Liver (tissue), 3 donors: ENCODE results near the gene MICAL3.

ENCODE experiments used
- EGR1 ChIP-seq, 2 donors: IDR thresholded peaks; 2 replicates each; pipeline ENCODE4 v1.6.1; 2016 to 2018; ENCODE audit warnings: antibody characterized with exemption in 2 of 2, low read depth in 2 of 2
- FOXA2 ChIP-seq: IDR thresholded peaks from 2 replicates; pipeline ENCODE4 v1.6.1; 2016; ENCODE audit warnings: antibody characterized with exemption
- GABPA ChIP-seq, 2 donors: IDR thresholded peaks in 1 of 2; conservative IDR thresholded peaks in 1 of 2; 2 replicates each; pipeline ENCODE4 v1.6.1; 2016; ENCODE audit warnings: antibody characterized with exemption in 2 of 2, mild to moderate bottlenecking in 1 of 2, moderate library complexity in 1 of 2
- HNF4A ChIP-seq, 2 donors: conservative IDR thresholded peaks; 2 replicates each; pipeline ENCODE4 v1.6.1; 2016; ENCODE audit warnings: antibody characterized with exemption in 2 of 2, mild to moderate bottlenecking in 2 of 2
- JUND ChIP-seq, 2 donors: IDR thresholded peaks; 2 replicates each; pipeline ENCODE4 v1.6.1; 2016; ENCODE audit warnings: antibody characterized with exemption in 2 of 2
- RAD21 ChIP-seq, 2 donors: IDR thresholded peaks; 2 replicates each; pipeline ENCODE4 v1.6.1; 2016; ENCODE audit warnings: antibody characterized with exemption in 2 of 2, mild to moderate bottlenecking in 2 of 2
- RXRA ChIP-seq, 2 donors: IDR thresholded peaks; 2 replicates each; pipeline ENCODE4 v1.6.1; 2017 to 2018; ENCODE audit warnings: antibody characterized with exemption in 2 of 2, mild to moderate bottlenecking in 1 of 2
- TAF1 ChIP-seq: conservative IDR thresholded peaks from 2 replicates; pipeline ENCODE4 v1.6.1; 2016; ENCODE audit warnings: antibody characterized with exemption, mild to moderate bottlenecking
- YY1 ChIP-seq: IDR thresholded peaks from 2 replicates; pipeline ENCODE4 v1.6.1; 2016; ENCODE audit warnings: antibody characterized with exemption, mild to moderate bottlenecking
- TF ChIP-seq, protein P1 (sequence below): fragments of 150-350 bp; IDR thresholded peaks from 2 replicates; pipeline ENCODE4 v1.5.1; 2017; ENCODE audit warnings: improper control_type of control experiment, low read depth, low read length; ENCODE audit not compliant: missing input control
- TF ChIP-seq, protein P2 (sequence below): IDR thresholded peaks from 2 replicates; pipeline ENCODE4 v1.6.1; 2016; ENCODE audit warnings: antibody characterized with exemption, mild to moderate bottlenecking
- TF ChIP-seq, protein P3 (sequence below): IDR thresholded peaks from 2 replicates; pipeline ENCODE4 v1.6.1; 2016; ENCODE audit warnings: antibody characterized with exemption
- TF ChIP-seq, protein P4 (sequence below): IDR thresholded peaks from 2 replicates; pipeline ENCODE4 v1.6.1; 2016; ENCODE audit warnings: antibody characterized with exemption
- TF ChIP-seq, protein P5 (sequence below): IDR thresholded peaks from 2 replicates; pipeline ENCODE4 v1.6.1; 2016; ENCODE audit warnings: antibody characterized with exemption
- donor health status: healthy.
- donor health status: healthy.

DNA sequence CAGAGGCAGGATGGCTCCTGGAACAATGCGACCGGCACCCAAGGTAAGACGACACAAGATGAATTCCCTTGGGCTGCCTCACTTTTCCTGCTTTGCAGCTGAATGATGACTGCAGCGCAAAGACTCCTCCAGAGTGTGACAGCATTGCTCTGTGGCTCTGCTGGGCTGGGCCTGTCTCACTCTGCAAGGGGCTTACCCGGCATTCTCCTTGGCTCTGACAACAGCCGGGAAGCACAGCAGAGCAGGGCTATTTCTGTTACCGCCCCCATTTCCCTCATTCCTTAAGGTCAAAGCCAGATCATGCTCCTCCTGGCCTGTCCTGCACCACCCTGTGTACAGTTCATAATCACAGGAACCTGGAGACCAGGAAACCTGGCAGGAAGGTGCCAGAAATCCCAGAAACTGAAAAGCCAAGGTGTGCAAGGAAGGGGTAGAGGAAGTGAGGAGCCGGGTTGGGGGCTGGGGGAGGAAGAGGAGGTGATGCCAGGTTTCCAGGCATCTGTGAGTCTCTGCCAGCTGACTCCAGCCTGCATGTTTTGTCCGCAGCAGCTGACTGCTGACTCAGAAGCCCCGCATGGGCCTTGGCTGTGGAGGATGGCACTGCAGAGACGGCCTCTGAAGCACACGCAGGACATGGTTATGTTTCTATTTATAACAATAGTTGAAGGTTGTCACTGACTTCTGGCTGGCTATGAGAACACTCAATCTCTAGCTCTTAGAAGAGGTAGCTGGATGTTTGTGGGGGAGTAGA lies 113.6 kb downstream of the MICAL3 start:
- TF ChIP-seq, protein P1, sequence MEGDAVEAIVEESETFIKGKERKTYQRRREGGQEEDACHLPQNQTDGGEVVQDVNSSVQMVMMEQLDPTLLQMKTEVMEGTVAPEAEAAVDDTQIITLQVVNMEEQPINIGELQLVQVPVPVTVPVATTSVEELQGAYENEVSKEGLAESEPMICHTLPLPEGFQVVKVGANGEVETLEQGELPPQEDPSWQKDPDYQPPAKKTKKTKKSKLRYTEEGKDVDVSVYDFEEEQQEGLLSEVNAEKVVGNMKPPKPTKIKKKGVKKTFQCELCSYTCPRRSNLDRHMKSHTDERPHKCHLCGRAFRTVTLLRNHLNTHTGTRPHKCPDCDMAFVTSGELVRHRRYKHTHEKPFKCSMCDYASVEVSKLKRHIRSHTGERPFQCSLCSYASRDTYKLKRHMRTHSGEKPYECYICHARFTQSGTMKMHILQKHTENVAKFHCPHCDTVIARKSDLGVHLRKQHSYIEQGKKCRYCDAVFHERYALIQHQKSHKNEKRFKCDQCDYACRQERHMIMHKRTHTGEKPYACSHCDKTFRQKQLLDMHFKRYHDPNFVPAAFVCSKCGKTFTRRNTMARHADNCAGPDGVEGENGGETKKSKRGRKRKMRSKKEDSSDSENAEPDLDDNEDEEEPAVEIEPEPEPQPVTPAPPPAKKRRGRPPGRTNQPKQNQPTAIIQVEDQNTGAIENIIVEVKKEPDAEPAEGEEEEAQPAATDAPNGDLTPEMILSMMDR: no peak
- TF ChIP-seq GABPA (IDR thresholded peaks at IDR 0.05 in 1 of 2, conservative IDR thresholded peaks at IDR 0.05 in 1 of 2) (no peak), TAF1 (no peak), JUND (IDR thresholded peaks at IDR 0.05) (no peak), RAD21 (IDR thresholded peaks at IDR 0.05) (peak; percentile 55 to 68), YY1 (no peak), HNF4A (conservative IDR thresholded peaks at IDR 0.05) (no peak), RXRA (IDR thresholded peaks at IDR 0.05) (no peak), FOXA2 (no peak), EGR1 (IDR thresholded peaks at IDR 0.05; ENCODE audit: low read depth in 2 of 2) (no peak)
- TF ChIP-seq, protein P2, sequence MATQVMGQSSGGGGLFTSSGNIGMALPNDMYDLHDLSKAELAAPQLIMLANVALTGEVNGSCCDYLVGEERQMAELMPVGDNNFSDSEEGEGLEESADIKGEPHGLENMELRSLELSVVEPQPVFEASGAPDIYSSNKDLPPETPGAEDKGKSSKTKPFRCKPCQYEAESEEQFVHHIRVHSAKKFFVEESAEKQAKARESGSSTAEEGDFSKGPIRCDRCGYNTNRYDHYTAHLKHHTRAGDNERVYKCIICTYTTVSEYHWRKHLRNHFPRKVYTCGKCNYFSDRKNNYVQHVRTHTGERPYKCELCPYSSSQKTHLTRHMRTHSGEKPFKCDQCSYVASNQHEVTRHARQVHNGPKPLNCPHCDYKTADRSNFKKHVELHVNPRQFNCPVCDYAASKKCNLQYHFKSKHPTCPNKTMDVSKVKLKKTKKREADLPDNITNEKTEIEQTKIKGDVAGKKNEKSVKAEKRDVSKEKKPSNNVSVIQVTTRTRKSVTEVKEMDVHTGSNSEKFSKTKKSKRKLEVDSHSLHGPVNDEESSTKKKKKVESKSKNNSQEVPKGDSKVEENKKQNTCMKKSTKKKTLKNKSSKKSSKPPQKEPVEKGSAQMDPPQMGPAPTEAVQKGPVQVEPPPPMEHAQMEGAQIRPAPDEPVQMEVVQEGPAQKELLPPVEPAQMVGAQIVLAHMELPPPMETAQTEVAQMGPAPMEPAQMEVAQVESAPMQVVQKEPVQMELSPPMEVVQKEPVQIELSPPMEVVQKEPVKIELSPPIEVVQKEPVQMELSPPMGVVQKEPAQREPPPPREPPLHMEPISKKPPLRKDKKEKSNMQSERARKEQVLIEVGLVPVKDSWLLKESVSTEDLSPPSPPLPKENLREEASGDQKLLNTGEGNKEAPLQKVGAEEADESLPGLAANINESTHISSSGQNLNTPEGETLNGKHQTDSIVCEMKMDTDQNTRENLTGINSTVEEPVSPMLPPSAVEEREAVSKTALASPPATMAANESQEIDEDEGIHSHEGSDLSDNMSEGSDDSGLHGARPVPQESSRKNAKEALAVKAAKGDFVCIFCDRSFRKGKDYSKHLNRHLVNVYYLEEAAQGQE: no peak
- TF ChIP-seq, protein P3, sequence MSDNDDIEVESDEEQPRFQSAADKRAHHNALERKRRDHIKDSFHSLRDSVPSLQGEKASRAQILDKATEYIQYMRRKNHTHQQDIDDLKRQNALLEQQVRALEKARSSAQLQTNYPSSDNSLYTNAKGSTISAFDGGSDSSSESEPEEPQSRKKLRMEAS: no peak
- TF ChIP-seq, protein P4, sequence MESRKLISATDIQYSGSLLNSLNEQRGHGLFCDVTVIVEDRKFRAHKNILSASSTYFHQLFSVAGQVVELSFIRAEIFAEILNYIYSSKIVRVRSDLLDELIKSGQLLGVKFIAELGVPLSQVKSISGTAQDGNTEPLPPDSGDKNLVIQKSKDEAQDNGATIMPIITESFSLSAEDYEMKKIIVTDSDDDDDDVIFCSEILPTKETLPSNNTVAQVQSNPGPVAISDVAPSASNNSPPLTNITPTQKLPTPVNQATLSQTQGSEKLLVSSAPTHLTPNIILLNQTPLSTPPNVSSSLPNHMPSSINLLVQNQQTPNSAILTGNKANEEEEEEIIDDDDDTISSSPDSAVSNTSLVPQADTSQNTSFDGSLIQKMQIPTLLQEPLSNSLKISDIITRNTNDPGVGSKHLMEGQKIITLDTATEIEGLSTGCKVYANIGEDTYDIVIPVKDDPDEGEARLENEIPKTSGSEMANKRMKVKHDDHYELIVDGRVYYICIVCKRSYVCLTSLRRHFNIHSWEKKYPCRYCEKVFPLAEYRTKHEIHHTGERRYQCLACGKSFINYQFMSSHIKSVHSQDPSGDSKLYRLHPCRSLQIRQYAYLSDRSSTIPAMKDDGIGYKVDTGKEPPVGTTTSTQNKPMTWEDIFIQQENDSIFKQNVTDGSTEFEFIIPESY: no peak
- TF ChIP-seq, protein P5, sequence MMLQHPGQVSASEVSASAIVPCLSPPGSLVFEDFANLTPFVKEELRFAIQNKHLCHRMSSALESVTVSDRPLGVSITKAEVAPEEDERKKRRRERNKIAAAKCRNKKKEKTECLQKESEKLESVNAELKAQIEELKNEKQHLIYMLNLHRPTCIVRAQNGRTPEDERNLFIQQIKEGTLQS: no peak
